HS-27A (cell line): ENCODE data around the gene CWC27.
"Not testable (repeated sequence)": the region's sequence is repeated elsewhere in the genome, so short reads cannot be mapped to it uniquely, and the experiment has no call there.

ENCODE experiments used
- DNase-seq: peaks from one replicate; pipeline ENCODE4 v3.0.0-alpha.2; 2012; ENCODE audit warnings: low read depth, missing footprints

Gene CWC27

GRCh38 chr5:64789457-64789856 is 20.7 kb downstream of the CWC27 start:
- no peak for DNase-seq

GRCh38 chr5:64790210-64790609 is 21.5 kb downstream of the CWC27 start:
- no peak for DNase-seq

GRCh38 chr5:64792469-64792868 is 23.7 kb downstream of the CWC27 start:
- no peak for DNase-seq

GRCh38 chr5:64794053-64794770 is 25.5 kb downstream of the CWC27 start:
- DNase-seq: no peak

GRCh38 chr5:64796301-64796700 is 27.6 kb downstream of the CWC27 start:
- DNase-seq: no peak

GRCh38 chr5:64800926-64801325 is 32.2 kb downstream of the CWC27 start:
- no peak for DNase-seq

GRCh38 chr5:64806537-64806936 is 37.8 kb downstream of the CWC27 start:
- no peak for DNase-seq

- DNase-seq: no peak
Measured at GRCh38 chr5:64807520-64807919, 38.8 kb downstream of the CWC27 start.

GRCh38 chr5:64811050-64811640 is 42.4 kb downstream of the CWC27 start:
- no peak for DNase-seq

GRCh38 chr5:64814073-64814472 is 45.3 kb downstream of the CWC27 start:
- no peak for DNase-seq

GRCh38 chr5:64818245-64818644 is 49.5 kb downstream of the CWC27 start:
- no peak for DNase-seq

- DNase-seq: not testable (repeated sequence)
Measured at GRCh38 chr5:64819345-64819744, 50.6 kb downstream of the CWC27 start.

- DNase-seq: no peak
Measured at GRCh38 chr5:64822320-64822719, 53.6 kb downstream of the CWC27 start.

GRCh38 chr5:64826541-64826940 is 57.8 kb downstream of the CWC27 start:
- DNase-seq: no peak

- DNase-seq: no peak
Measured at GRCh38 chr5:64827703-64828102, 59.0 kb downstream of the CWC27 start.

GRCh38 chr5:64830650-64831049 is 61.9 kb downstream of the CWC27 start:
- DNase-seq: not testable (repeated sequence)

- DNase-seq: no peak
Measured at GRCh38 chr5:64831996-64832395, 63.3 kb downstream of the CWC27 start.

GRCh38 chr5:64834037-64834436 is 65.3 kb downstream of the CWC27 start:
- DNase-seq: no peak

- DNase-seq: no peak
Measured at GRCh38 chr5:64834611-64835010, 65.9 kb downstream of the CWC27 start.

- DNase-seq: no peak
Measured at GRCh38 chr5:64835266-64835665, 66.5 kb downstream of the CWC27 start.

GRCh38 chr5:64836190-64836755 is 67.5 kb downstream of the CWC27 start:
- no peak for DNase-seq

GRCh38 chr5:64836786-64837185 is 68.1 kb downstream of the CWC27 start:
- DNase-seq: no peak

GRCh38 chr5:64838376-64838775 is 69.6 kb downstream of the CWC27 start:
- DNase-seq: no peak

GRCh38 chr5:64838803-64839202 is 70.1 kb downstream of the CWC27 start:
- DNase-seq: peak; percentile 5
